Measurements from ENCODE around the gene SDHAF2.
A peak's percentile ranks its signal among the peaks of the same experiment; 100 is the strongest.
"Not testable (repeated sequence)": the region's sequence is repeated elsewhere in the genome, so short reads cannot be mapped to it uniquely, and the experiment has no call there.

The SDHAF2 gene

DNA sequence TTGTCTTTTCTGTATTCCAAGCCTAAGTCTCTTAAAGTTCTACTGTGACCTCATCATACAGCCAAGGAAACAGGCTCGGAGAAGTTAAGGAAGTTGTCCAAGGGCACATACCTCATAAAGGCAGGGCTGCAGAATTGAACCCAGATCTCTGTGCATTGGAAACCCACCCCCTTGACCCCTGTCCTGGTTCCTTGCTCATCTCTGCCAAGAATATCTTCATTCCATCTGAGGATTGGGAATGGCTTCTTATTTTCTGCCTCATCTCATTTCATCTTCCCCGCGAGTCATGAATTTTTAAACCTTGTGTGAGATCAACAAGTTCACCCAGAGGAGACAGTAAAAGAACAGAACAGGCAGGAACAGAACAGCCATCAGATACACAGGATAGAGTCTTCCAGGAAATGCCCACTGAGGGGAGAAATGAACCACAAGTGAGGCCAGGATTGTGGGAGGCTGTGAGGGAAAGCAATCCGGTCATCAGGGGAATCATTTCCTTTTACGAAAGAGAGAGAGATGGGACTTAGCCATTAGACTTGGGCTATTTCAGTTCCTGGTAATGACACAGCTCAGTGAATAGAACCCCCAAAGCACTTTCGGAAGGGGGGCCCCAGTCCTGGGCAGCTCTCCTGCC is 44.2 kb downstream of the SDHAF2 start:
- no peak for DNase-seq

GRCh38 chr11:61475433-61475832 is 45.5 kb downstream of the SDHAF2 start:
- no peak for DNase-seq

- DNase-seq, result no peak
Measured at GRCh38 chr11:61476371-61476770, 46.4 kb downstream of the SDHAF2 start.

DNA sequence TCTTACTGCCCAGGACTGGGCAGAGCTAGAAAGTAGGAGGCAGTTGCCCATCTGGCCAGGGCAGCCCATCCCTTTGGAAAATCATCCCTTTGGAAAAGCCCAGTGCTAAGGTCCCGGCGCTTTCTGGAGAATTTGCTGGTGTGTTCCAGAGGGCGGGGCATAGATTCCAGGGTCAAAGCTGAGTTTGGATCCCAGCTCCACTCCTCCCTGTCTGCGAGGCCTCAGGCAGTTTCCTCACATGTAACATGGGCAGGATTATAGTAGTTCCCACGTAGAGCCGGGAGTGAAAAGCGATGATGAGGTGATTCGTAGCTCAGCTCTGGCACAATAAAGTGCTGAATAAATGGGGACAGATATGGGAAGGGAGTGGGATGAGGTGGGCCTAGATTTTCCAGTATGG is 47.2 kb downstream of the SDHAF2 start:
- DNase-seq, result no peak

DNA sequence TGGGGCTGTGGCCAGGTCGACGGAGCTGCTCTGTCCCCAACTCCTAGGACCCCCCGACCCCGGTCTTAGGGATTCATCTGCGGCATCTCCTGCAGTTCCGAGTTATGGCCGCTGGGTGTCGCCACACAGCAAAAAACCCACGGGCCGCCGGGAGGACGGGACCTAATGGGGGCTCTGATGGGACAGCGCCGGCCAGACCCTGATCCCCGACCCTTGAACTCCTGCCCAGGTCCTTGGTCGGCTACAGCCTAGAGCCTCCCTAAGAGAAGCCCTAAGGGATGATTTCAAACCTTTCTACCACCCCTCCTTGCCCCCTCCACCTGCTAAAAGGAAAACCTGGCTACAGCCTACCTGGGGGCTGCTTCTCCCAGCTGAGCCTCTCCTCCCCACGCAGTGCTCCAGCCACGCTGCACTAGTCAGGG is 47.8 kb downstream of the SDHAF2 start:
- DNase-seq, result peak; percentile 57

- DNase-seq, result not testable (repeated sequence)
Measured at GRCh38 chr11:61479360-61480058, 49.6 kb downstream of the SDHAF2 start.

GRCh38 chr11:61480261-61480993 is 50.5 kb downstream of the SDHAF2 start:
- DNase-seq, result no peak

DNA sequence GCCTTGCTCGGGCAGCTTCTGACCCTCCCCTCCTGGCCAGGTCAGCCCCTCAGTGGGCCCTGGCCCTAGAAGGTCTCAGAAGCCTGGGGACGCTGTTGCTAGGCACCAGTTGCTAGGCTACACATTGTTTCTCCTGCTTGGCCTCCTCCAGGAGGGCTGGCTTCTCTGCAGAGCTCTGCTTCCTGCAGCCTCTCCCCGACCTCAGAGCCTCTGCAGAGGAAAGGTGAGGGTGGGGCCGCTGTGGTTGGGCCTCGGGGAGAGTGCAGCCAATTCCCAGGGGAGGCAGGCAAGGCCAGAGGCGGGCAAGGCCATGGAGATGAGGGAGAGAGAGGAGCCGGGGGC is 51.0 kb downstream of the SDHAF2 start:
- no peak for DNase-seq

- no peak for DNase-seq
Measured at GRCh38 chr11:61481806-61482205, 51.9 kb downstream of the SDHAF2 start.

DNA sequence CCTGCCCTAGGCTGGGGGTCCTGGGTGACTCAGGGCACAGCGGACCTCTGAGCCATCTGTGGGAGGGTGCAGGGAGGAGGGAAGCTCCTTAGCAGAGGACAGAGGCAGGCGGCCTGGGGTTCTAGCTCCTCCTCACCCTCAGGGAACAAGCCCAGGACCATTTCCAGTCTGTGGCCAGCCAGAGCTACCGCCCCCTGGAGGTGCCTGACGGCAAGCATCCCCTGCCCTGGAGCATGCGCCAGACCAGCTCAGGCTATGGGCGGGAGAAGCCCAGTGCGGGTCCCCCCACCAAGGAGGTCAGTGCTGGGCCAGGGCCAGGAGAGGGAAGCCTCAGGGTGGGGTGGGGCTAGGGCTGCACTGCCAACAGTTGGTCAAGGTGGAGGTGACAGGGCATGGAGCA is 52.6 kb downstream of the SDHAF2 start:
- DNase-seq, result no peak

GRCh38 chr11:61484541-61484940 is 54.6 kb downstream of the SDHAF2 start:
- no peak for DNase-seq

DNA sequence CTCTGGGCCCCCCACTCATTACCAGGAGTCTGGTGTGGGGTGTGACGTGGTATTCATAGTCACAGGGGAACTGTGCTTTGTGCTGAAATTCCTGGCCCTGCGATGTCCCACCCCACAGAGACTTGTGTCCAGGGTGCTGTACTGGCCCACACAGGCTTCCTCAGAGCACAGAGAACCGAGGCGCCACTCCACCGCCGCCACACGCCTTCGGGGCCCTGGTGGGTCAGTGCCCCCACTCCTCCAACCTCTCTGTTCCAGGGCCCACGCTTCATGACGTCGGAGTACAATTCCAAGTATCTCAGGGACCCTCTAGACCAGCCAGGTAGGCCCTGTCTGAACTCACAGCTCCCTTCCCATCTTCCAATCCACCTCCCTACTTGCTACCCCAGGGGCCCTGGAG is 55.2 kb downstream of the SDHAF2 start:
- no peak for DNase-seq

DNA sequence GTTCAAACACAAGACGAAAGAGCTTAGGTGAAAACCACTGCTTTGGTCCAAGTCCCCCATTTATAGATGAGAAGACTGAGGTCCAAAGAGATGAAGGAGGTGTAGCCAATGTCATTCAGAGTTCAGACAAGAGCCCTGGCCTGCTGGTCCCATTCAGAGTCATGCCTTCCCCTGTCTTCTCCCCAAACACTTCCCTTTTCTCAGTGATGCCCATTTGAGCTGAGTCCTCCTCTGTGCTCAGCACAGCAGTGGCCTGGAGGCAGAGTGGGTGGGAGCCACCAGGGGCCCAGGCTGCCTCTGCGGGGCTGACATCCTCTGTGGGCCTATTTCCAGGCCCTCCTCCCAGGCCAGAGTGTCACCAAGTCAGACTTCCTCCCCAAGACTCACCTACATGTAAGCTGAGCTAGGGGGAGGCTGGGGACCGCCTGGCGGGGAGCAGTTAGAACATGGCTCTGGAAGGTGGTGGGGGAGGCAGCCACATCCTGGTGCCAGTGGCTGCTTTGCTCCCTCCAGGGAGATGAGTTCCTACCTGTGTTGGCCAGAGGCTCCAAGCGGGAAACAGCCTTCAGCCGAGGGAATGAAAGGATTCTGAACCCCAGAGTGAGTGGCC is 56.2 kb downstream of the SDHAF2 start:
- no peak for DNase-seq

DNA sequence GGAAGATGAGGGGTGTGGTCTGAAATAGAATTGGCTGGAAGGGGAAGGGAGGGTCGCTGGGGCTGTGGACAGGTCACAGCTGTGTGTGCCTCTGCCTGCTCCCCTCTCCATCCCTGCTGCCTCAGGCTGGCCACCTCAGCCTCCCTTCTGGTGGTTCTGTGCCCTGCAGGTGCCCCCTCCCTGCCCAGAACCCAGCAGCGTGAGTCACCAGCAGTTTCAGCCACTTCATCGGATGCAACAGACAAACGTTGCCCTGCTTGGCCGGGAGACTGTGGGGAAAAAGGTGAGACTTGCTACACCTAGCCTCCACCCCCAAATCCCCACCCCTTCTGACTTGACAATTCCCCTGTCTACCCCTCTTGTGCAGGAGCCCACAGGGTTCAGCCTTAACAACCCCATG is 56.9 kb downstream of the SDHAF2 start:
- DNase-seq, result no peak

DNA sequence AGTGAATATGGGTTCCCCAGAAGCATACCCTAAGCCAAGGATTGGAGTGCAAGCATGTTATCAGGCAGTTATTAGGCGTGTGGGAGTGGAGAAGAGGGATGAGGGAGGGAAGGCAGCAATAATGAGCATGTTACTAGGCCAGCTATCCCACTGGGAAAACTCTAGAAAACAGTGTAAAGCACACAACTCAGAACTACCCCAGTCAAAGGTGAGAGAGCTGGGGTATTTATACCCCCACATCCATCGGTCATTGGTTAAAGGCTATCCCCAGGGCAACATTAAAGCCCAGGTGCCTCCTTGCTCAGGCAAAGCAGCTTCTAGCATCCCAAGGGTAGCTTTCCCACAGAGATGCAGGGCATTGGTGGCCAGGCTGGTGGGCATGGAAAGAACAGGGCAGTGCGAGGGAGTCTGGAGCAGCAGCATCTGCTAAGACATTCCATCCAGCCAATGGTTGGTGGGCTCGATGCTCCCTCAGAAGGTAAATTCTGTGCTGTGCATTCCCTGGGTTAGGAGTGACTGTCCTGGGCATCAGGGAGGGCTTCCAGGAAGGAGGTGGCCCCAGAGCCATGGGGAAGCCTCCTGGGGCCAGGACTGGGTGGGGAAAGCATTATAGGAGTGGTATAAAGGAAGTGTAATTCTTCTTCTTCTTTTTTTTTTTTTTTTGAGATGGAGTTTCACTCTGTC is 57.6 kb downstream of the SDHAF2 start:
- DNase-seq, result no peak

DNA sequence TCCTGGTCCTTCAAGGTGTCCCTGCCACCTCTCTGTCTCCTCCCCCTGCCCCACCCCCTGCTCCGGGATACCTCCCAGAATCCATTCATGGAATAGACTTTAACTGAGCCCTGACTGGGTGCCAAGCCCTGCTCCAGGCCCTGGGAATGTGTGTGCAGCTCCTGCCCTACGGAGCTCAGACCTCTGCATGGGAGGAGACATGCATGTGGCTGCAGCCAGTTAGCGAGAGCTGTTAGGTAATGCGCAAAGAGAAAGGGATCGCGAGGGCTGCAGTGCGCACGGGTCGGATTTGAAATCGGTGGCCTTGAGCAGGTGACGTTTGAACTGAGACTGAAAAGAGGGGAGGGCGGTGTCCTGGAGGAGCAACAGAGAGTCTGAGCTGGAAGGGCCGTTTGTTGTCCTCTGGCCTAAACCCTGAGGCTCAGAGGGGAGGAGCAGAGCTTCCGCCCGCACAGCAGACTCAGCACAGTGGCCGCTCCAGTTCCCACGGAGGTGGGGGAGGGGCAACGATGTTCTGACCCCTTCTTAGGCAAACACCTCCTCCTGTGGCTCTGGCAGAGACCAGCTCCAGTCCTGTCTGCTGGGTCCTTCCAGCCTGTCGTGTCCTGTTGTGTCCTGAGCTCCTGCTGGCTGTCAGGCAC is 58.8 kb downstream of the SDHAF2 start:
- DNase-seq, result peak; percentile 76

DNA sequence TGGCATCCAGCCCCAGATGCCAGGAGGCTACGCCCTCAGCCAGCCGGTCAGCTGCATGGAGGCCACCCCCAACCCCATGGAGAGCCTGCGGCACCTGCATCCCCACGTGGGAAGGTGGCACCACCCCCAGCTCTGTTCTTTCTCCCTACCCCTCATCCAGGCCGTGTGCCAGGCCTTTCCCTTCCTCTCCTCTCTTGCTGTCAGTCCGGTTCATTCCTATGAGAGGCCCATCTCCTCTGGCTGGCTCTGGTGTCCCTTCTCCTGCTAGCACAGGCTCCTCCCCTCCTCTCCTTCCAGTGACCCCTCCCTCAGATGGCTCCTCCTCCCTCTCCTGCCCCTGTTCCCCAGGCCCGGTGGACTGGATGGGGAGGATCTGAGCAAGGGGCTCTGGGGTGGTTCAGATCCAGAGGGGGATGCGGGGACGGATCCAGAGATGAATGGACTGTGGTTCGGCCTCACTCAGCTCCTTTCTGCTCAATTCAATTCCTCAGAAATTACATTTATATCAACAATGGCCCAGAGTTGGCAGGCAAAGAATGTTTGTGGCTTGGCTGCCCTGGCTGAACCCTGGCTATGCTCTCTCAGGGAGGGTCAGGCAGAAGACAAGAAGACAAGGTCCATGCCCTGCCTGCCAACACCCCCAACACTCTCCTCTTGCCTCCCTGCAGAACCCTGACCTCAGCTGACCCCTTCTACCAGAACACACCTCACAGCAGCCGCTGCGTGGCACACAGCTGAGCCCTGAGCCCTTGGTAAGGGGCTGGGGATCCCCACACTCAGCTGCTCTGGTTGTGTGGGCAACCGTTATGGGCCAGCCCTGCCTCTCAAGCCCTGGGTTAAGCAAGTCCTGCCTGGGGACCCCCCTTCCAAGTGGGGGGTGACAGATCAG is 60.2 kb downstream of the SDHAF2 start:
- DNase-seq, result peak; percentile 40

DNA sequence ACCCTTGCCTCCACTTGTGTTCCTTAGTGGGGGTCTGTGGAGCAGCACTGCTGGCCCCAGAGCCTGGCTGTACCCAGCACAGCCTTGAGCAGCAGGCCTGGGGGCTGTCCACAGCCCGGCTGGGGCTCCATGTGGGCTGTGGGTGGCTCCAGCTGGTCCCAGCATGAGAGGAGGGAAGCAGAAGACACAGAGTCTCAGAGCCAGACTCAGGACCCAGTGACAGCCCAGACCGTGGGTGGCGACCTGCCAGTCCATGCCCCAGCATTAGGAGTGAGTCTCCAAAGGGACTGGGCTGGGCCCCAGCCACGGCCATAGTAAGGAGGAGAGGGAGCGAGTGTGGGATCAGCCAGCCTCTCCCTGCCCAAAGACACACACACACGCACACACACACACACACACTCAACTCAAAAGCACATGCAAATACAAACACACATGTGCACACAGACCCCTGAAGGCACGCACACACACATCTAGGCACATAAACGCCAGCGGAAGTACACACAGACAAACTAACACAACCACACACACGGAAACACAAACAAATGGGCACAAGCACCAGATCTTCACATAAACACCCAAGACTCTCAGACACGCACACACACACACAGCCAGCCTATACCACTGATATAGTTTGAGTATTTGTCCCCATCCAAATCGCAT is 61.9 kb downstream of the SDHAF2 start:
- no peak for DNase-seq

DNA sequence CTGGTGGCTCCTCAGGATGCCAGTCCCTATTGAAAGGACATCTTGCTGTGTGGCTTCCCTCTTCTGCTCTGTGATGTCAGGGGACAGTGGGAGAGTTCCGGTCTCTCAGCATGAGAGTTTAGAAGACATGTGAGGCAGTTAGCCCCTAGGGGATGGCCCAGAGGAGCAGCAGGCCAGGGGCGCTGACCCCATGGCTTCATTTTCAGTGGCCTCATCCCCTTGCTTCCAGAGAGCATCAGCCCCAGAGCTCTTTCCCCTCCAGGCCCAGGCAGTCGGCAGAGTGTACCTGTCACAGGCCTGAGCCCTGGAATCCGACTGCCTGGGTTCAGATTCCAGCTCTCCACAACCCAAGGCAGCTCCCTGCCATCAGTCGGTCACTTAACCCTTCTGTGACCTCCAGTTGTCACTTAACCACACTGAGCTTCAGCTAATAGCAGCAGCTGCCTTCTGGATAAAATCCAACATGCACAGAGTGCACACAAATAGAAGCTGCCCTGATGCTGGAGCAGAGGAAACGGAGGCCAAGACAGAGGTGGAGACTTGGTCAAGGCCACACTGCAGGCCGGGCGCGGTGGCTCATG is 64.5 kb downstream of the SDHAF2 start:
- no peak for DNase-seq

All from right kidney (tissue), 1 donor.